Suprapubic skin (tissue), 4 donors: Measurements from ENCODE around the gene WFDC1. TPM values are rescaled to one million over a fixed set of nuclear protein-coding genes. Genes with fewer than 3 reads are reported as not detected.

Experiments
- DNase-seq, 2 donors: peaks; one replicate each; pipeline ENCODE4 v3.0.0-alpha.2; 2019; ENCODE audit warnings: low spot score in 2 of 2
- H3K27ac ChIP-seq: fragments of 200-600 bp; sonication (generic); one replicate; pipeline ENCODE4 v1.5.1; 2019
- H3K27me3 ChIP-seq: fragments of 200-600 bp; sonication (generic); one replicate; pipeline ENCODE4 v1.5.1; 2019
- H3K36me3 ChIP-seq: fragments of 200-600 bp; sonication (generic); one replicate; pipeline ENCODE4 v1.5.1; 2019
- H3K4me1 ChIP-seq: fragments of 200-600 bp; sonication (generic); one replicate; pipeline ENCODE4 v1.5.1; 2019
- H3K4me3 ChIP-seq: fragments of 200-600 bp; sonication (generic); one replicate; pipeline ENCODE4 v1.5.1; 2019; ENCODE audit warnings: mild to moderate bottlenecking
- H3K9me3 ChIP-seq: fragments of 200-600 bp; sonication (generic); one replicate; pipeline ENCODE4 v1.5.1; 2019
- EP300 ChIP-seq: sonication (generic); formaldehyde crosslinking; IDR thresholded peaks from one replicate; pipeline ENCODE4 v1.6.1; 2017; ENCODE audit warnings: antibody characterized with exemption
- POLR2A ChIP-seq, 2 donors: fragments of 450-650 bp; IDR thresholded peaks; one replicate each; pipeline ENCODE4 v1.6.1; 2017; ENCODE audit warnings: antibody characterized with exemption in 2 of 2, mild to moderate bottlenecking in 2 of 2, moderate library complexity in 2 of 2
- POLR2AphosphoS5 ChIP-seq, 3 donors: sonication (generic); formaldehyde crosslinking; IDR thresholded peaks; one replicate each; pipeline ENCODE4 v1.6.1; 2017; ENCODE audit warnings: antibody characterized with exemption in 3 of 3
- WGBS: methylation state at CpG from one replicate; pipeline ENCODE4 v1.1.5; 2018; 5-methylcytosine and 5-hydroxymethylcytosine counted together
- total RNA-seq, 4 donors: library from RNA; depleted of rRNA; stranded (reverse); fragments of >200 nt; gene quantifications; one replicate each; pipeline ENCODE4 v1.1.0, GENCODE V29; 2016
- TF ChIP-seq, protein P1 (sequence below), 2 donors: fragments of 200-600 bp in 1 of 2; fragments of 450-650 bp in 1 of 2; sonication (generic) in 1 of 2; IDR thresholded peaks; one replicate each; pipeline ENCODE4 v1.5.1; 2016 to 2019; ENCODE audit warnings: antibody characterized with exemption in 2 of 2, mild to moderate bottlenecking in 1 of 2, moderate library complexity in 1 of 2

Gene WFDC1
- total RNA-seq, 4 donors from 2014 or later: 0.49 to 1.4 (median 1.3) TPM; not detected in 1

DNA sequence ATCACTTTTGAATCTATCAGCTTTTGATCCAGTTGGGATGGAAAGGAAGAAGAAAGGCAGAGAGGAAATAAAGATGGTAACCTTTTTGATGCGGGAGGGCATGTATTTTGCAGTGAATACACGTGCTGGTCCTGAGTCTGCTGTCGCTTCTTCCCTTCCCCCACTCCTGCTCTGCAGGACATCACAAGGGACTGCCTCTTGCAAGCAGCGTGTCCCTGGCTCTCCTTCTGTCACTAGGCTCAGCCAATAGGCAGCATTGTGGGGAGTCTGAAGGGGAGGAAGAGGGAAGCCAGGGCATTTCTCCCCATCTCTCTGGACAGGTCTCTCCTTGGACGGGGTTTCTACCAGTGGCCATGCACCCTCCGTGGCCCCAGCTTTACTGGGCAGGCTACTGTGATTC is 15.7 kb upstream of the WFDC1 start:
- 76% methylated on average over 6 of the region's 6 CpGs for WGBS
- peaks cover 3% of the 10 kb centered on the region for H3K4me1 ChIP-seq
- H3K27me3 ChIP-seq: no peaks in the 10 kb centered on the region
- TF ChIP-seq POLR2AphosphoS5 (IDR thresholded peaks at IDR 0.05) (no peak), EP300 (no peak), POLR2A (IDR thresholded peaks at IDR 0.05) (no peak)
- TF ChIP-seq, protein P1, sequence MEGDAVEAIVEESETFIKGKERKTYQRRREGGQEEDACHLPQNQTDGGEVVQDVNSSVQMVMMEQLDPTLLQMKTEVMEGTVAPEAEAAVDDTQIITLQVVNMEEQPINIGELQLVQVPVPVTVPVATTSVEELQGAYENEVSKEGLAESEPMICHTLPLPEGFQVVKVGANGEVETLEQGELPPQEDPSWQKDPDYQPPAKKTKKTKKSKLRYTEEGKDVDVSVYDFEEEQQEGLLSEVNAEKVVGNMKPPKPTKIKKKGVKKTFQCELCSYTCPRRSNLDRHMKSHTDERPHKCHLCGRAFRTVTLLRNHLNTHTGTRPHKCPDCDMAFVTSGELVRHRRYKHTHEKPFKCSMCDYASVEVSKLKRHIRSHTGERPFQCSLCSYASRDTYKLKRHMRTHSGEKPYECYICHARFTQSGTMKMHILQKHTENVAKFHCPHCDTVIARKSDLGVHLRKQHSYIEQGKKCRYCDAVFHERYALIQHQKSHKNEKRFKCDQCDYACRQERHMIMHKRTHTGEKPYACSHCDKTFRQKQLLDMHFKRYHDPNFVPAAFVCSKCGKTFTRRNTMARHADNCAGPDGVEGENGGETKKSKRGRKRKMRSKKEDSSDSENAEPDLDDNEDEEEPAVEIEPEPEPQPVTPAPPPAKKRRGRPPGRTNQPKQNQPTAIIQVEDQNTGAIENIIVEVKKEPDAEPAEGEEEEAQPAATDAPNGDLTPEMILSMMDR (IDR thresholded peaks at IDR 0.05): no peak
- no peak overlapping the region for H3K4me3 ChIP-seq
- no peak for DNase-seq
- H3K9me3 ChIP-seq: no peaks in the 10 kb centered on the region
- H3K27ac ChIP-seq: no peak overlapping the region
- H3K36me3 ChIP-seq: no peaks in the 10 kb centered on the region

DNA sequence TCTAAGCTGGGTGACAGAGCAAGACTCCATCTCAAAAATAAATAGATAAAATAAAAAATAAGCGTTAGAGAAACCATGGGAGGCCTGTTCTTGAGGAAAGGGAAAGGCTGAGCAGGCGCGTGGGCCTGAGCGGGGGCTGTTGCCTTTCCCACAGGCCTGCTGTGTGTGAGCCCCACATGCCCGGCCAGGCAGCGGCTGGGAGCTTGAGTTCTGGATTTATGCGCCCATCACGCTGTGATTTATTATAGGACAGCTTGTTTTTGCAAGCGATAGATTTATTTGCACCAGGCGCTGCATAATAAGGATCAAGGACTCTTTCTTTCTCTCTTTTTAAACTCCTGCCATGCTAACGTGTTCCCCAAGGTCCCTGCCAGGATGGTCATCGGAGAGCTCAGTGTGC is 14.8 kb upstream of the WFDC1 start:
- no peak overlapping the region for H3K4me3 ChIP-seq
- no peak overlapping the region for H3K27ac ChIP-seq
- DNase-seq: no peak
- 90% methylated on average over 12 of the region's 12 CpGs for WGBS
- no peaks in the 10 kb centered on the region for H3K9me3 ChIP-seq
- H3K36me3 ChIP-seq: no peaks in the 10 kb centered on the region
- H3K27me3 ChIP-seq: no peaks in the 10 kb centered on the region
- peaks cover 12% of the 10 kb centered on the region for H3K4me1 ChIP-seq
- no peak for TF ChIP-seq POLR2AphosphoS5 (IDR thresholded peaks at IDR 0.05)
- TF ChIP-seq, protein P1 (IDR thresholded peaks at IDR 0.05): no peak
- TF ChIP-seq EP300: no peak
- TF ChIP-seq POLR2A (IDR thresholded peaks at IDR 0.05): no peak

DNA sequence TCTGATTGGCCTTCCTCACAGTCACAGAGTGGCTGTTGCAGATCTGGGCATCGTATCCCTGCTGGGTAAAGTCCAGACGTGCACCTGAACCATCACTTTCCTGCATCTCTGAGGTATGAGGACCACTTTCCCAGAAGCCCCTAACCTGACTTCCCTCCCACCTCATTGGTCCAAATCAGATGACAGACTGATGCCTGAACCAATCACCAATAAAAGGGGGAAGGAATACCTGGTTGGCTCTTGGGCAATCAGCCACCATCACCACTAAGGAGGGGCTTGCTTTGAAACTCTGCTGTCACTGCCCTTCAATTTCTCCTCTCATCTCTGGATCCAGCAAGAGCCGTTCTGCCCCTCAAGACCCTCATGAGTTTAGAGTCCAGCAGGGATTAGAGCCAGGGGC is 13.6 kb upstream of the WFDC1 start:
- Histone ChIP-seq H3K27ac (no peak overlapping the region), H3K4me1 (peaks cover 15% of the 10 kb centered on the region), H3K27me3 (no peaks in the 10 kb centered on the region), H3K4me3 (no peak overlapping the region), H3K36me3 (no peaks in the 10 kb centered on the region), H3K9me3 (no peaks in the 10 kb centered on the region)
- TF ChIP-seq EP300: no peak
- TF ChIP-seq POLR2AphosphoS5 (IDR thresholded peaks at IDR 0.05): no peak
- TF ChIP-seq, protein P1 (IDR thresholded peaks at IDR 0.05): no peak
- no peak for TF ChIP-seq POLR2A (IDR thresholded peaks at IDR 0.05)
- 94% methylated on average over 3 of the region's 3 CpGs for WGBS
- no peak for DNase-seq

DNA sequence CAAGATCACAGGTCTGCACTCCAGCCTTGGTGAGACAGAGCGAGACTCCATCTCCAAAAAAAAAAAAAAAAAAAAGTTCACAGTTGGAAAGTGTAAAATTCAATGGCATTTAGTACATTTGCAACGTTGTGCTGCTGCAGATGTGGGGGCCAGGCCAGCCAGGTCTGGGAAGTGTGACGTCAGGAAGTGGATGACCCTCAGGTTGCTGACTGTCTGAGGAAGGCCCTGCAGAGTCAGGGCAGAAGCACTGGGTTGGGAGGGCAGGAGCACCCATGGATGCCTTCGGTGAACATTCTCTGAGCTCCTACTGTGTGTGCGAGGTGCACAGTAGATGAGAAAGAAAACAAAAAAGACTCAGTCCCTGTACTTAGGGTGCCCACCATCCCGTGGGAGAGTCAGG is 12.1 kb upstream of the WFDC1 start:
- TF ChIP-seq, protein P1 (IDR thresholded peaks at IDR 0.05): no peak
- no peak for TF ChIP-seq POLR2AphosphoS5 (IDR thresholded peaks at IDR 0.05)
- no peak for TF ChIP-seq EP300
- no peak for TF ChIP-seq POLR2A (IDR thresholded peaks at IDR 0.05)
- no peak overlapping the region for H3K4me3 ChIP-seq
- no peak overlapping the region for H3K27ac ChIP-seq
- peaks cover 15% of the 10 kb centered on the region for H3K4me1 ChIP-seq
- H3K27me3 ChIP-seq: no peaks in the 10 kb centered on the region
- DNase-seq: no peak
- 85% methylated on average over 6 of the region's 6 CpGs for WGBS
- no peaks in the 10 kb centered on the region for H3K9me3 ChIP-seq
- no peaks in the 10 kb centered on the region for H3K36me3 ChIP-seq

DNA sequence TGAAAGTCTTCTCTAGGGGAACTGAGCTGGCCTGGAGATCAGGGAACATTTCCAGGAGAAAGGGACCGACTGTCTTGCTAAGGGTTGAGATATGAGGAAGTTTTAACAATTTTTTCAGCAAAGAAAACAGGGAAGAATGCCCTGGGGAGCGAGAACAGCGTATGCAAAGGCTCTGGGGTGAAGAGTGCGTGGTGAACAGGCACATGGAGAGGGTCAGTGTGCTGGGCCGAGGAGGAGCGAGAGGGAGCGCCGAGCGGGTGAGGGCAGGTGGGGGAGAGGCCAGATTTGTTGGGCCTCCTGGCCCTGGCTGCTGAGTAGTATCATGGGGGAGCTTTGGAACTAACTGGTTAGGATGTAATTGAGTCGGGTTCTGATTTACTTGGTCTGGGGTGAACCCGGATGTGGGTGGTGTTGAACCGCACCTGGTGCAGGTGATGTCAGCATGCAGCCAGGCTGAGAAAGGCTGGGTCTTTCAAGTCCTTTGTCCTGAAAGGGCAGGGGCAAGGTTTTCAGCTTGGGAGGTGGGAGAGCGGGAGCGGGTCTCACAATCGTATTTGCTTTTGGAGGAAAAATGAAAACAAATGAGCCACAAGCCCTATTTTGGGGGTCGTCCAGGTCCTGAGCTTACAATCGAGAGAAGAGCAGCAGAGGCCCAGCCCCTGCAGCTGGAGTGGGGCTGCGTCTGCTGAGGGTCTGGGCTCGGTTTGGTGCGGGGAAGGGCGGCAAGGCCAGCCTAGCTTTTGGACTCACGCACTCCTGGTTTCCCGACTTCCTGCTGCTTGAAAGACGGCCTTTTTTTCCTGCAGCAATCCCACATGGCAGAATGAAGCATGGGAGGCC is 11.1 kb upstream of the WFDC1 start:
- TF ChIP-seq POLR2AphosphoS5 (IDR thresholded peaks at IDR 0.05): no peak
- no peak for TF ChIP-seq EP300
- no peak for TF ChIP-seq POLR2A (IDR thresholded peaks at IDR 0.05)
- H3K36me3 ChIP-seq: no peaks in the 10 kb centered on the region
- no peaks in the 10 kb centered on the region for H3K27me3 ChIP-seq
- peak overlapping the region; percentile 35 for H3K27ac ChIP-seq
- peaks cover 15% of the 10 kb centered on the region for H3K4me1 ChIP-seq
- DNase-seq: no peak
- H3K9me3 ChIP-seq: no peaks in the 10 kb centered on the region
- WGBS: 79% methylated on average over 24 of the region's 24 CpGs
- H3K4me3 ChIP-seq: no peak overlapping the region
